Pancreas (tissue), 10 donors: Measurements from ENCODE around the gene KDM2A. TPM values are rescaled to one million over a fixed set of nuclear protein-coding genes. Genes with fewer than 3 reads are reported as not detected.
"Not testable (repeated sequence)": the region's sequence is repeated elsewhere in the genome, so short reads cannot be mapped to it uniquely, and the experiment has no call there.

Experiments
- ATAC-seq, 4 donors: fragments of 200-7000 bp; cut with Tn5 transposase; one replicate each; pipeline versions ENCODE4 v1.8.0 to v1.9.1; 2020; ENCODE audit warnings: mild to moderate bottlenecking in 4 of 4, moderate library complexity in 4 of 4
- DNase-seq, 6 donors: peaks; one replicate each; pipeline ENCODE4 v3.0.0-alpha.2; 2020
- FAIRE-seq: peaks from 2 replicates; lab custom pipeline; 2012; peaks lifted over from hg19 to GRCh38; lab: Jason Lieb, UNC
- H3K27ac ChIP-seq, 4 donors: fragments of 200-600 bp; sonication (generic); 1 replicate in 3 of 4; 2 replicates in 1 of 4; pipeline versions ENCODE4 v1.5.0 to v1.8.0; 2020
- H3K27me3 ChIP-seq, 4 donors: fragments of 200-600 bp; one replicate each; pipeline ENCODE4 v1.8.0; 2021
- H3K36me3 ChIP-seq, 3 donors: fragments of 200-600 bp; sonication (generic) in 1 of 3; one replicate each; pipeline versions ENCODE4 v1.5.0 to v1.8.0; 2020 to 2021
- H3K4me1 ChIP-seq, 3 donors: fragments of 200-600 bp; one replicate each; pipeline ENCODE4 v1.8.0; 2021
- H3K4me3 ChIP-seq, 4 donors: fragments of 200-600 bp; sonication (generic) in 2 of 4; one replicate each; pipeline versions ENCODE4 v1.5.0 to v1.8.0; 2020 to 2021
- H3K9me3 ChIP-seq, 4 donors: fragments of 200-600 bp; one replicate each; pipeline ENCODE4 v1.8.0; 2021
- WGBS, 2 donors: extraction: QIAGEN DNeasy Blood & Tissue Kit; methylation state at CpG; one replicate each; pipeline ENCODE4 v1.1.7; 2013; 5-methylcytosine and 5-hydroxymethylcytosine counted together
- intact Hi-C, 3 donors: fragments of 100-400 bp; cut with DNase I; formaldehyde crosslinking; loops; one replicate each; pipeline versions ENCODE4 v1.11.1 to v1.14.2; 2022
- polyA plus RNA-seq, 2 donors: library from polyadenylated mRNA; stranded (reverse); fragments of 200-250 nt; gene quantifications; one replicate each; pipeline ENCODE4 v1.2.3, GENCODE V29; 2013
- total RNA-seq, 6 donors: library from RNA; stranded (reverse); fragmentation: NEBNext Ultra II Directional in 4 of 6; extraction: Animal tissue kit (Norgen Biotek cat#: 25700) in 4 of 6; gene quantifications; one replicate each; pipeline versions ENCODE4 v1.2.1 to v1.2.4, GENCODE V29; 2021 to 2023
- TF ChIP-seq, protein P1 (sequence below), 4 donors: fragments of 200-600 bp; sonication (generic) in 3 of 4; IDR thresholded peaks; one replicate each; pipeline versions ENCODE4 v1.5.0 to v1.8.0; 2021; ENCODE audit warnings: antibody characterized with exemption in 4 of 4
- donor health status: healthy with polysubstance abuse.
- donor health status: DM: no; HTN: no; CAD: no; lungs with moderate emphysema.
- donor health status: DM: no; HTN: no; CAD: no.
- donor health status: control.
- donor health status: control.
- donor health status: Bipolar disorder and iron deficiency.
- donor health status: DM: yes; HTN: yes; CAD: no.
- donor health status: DM: no; HTN: no; CAD: no.
- donor health status: DM: no; HTN: no; CAD: no.
- donor health status: DM: yes; HTN: yes; CAD: no.

KDM2A gene
- total and polyA plus RNA-seq, 8 donors: 17.2 to 39.1 (median 22.5) TPM

DNA sequence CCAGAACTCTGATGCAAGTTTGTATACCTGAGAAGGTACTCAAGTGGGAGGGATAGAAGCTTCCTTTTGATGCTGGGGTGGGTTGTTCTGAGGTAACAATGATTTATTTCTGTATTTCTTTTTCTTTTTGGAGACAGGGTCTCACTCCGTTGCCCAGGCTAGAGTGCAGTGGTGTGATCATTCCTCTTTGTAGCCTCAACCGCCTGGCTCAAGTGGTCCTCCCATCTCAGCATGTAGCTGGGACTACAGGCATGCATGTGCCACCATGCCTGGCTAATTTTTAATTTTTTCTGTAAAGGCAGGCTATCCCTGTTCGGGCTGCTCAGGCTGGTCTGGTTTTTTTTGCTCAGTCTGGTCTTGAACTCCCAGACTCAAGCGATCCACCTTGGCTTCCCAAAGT lies 7.9 kb downstream of the KDM2A start:
- WGBS, 2 donors: 75 to 77% methylated on average over 4 of the region's 4 CpGs
- DNase-seq (no peak), ATAC-seq (no peak), FAIRE-seq (no peak)
- intact Hi-C loops: no loop called here
- Histone ChIP-seq H3K4me1 (peaks cover 0 to 13% (median 11%) of the 10 kb centered on the region in 3 donors), H3K9me3 (no peaks in the 10 kb centered on the region), H3K4me3 (no peak overlapping the region), H3K27me3 (no peaks in the 10 kb centered on the region), H3K36me3 (no peaks in the 10 kb centered on the region), H3K27ac (no peak overlapping the region)
- TF ChIP-seq, protein P1, sequence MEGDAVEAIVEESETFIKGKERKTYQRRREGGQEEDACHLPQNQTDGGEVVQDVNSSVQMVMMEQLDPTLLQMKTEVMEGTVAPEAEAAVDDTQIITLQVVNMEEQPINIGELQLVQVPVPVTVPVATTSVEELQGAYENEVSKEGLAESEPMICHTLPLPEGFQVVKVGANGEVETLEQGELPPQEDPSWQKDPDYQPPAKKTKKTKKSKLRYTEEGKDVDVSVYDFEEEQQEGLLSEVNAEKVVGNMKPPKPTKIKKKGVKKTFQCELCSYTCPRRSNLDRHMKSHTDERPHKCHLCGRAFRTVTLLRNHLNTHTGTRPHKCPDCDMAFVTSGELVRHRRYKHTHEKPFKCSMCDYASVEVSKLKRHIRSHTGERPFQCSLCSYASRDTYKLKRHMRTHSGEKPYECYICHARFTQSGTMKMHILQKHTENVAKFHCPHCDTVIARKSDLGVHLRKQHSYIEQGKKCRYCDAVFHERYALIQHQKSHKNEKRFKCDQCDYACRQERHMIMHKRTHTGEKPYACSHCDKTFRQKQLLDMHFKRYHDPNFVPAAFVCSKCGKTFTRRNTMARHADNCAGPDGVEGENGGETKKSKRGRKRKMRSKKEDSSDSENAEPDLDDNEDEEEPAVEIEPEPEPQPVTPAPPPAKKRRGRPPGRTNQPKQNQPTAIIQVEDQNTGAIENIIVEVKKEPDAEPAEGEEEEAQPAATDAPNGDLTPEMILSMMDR (IDR thresholded peaks at IDR 0.05): no peak

DNA sequence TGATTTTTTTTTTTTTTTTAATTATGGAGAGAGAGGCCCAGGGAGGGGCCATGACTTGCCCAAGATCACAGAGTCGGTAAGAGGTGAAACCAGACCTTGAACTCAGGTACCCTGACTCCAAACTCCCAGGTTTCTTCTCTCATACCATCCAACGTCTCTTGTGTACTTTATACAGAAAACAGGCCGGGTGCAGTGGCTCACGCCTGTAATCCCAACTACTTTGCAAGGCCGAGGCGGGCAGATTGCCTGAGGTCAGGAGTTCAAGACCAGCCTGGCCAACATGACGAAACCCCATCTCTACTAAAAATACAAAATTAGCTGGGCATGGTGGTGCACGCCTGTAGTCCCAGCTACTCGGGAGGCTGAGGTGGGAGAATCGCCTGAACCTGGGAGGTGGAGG lies 11.8 kb downstream of the KDM2A start:
- H3K27me3 ChIP-seq, H3K4me1 ChIP-seq, FAIRE-seq, DNase-seq, H3K9me3 ChIP-seq, ATAC-seq, H3K27ac ChIP-seq, H3K4me3 ChIP-seq, intact Hi-C loops: not testable (repeated sequence)
- peaks cover 0 to 15% (median 8%) of the 10 kb centered on the region in 3 donors for H3K36me3 ChIP-seq
- 92% methylated on average over 10 of the region's 10 CpGs for WGBS, 2 donors

DNA sequence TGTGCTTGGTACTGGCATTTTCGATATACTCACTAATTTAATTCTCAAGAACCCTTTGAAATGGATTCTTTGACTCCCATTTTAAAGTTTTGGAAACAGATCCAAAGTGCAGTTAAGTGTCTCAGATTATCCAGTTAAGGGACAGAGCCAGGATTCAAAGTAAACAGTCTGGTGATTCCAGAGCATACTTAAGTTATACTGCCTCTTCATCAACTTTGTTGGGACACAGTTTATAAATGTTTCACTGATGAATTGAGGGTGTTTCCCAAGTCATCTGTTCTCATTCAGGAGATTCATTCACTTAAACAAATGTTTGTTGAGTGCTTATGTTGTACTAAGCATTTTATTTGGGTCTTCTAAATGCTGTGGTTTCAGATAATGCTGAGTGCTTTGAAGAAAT lies 17.1 kb downstream of the KDM2A start:
- FAIRE-seq (no peak), DNase-seq (no peak)

DNA sequence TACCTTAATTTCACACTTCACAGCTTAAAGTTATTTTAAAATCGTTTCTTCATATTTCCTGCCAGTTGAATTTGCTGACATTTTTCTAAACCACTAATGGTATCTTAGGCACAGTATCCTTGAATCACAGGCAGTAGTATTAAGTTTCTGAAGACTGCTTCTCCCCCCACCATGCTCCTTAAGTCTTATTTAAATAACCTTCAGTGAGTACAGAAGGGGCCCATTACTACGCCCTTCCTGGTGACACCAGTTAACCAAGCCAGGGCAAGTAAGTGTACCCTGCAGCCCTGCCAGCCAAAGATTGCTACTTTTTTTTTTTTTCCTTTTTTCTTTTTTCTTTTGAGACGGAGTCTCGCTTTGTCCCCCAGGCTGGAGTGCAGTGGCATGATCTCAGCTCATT lies 19.9 kb downstream of the KDM2A start:
- intact Hi-C loops: no loop called here
- Histone ChIP-seq H3K9me3 (no peaks in the 10 kb centered on the region), H3K27me3 (no peaks in the 10 kb centered on the region), H3K4me3 (no peak overlapping the region), H3K4me1 (no peaks in the 10 kb centered on the region), H3K36me3 (peaks cover 0 to 24% (median 8%) of the 10 kb centered on the region in 3 donors), H3K27ac (no peak overlapping the region)
- TF ChIP-seq, protein P1 (IDR thresholded peaks at IDR 0.05): no peak
- FAIRE-seq (no peak), DNase-seq (no peak), ATAC-seq (no peak)
- WGBS, 2 donors: 90 to 91% methylated on average over 4 of the region's 4 CpGs

More for the DNA sequence above, 17.1 kb downstream of the KDM2A start:
- TF ChIP-seq, protein P1 (IDR thresholded peaks at IDR 0.05): no peak
- no peak overlapping the region for H3K27ac ChIP-seq
- intact Hi-C loops: no loop called here
- no peak for ATAC-seq
- peaks cover 0 to 8% (median 0%) of the 10 kb centered on the region in 3 donors for H3K4me1 ChIP-seq
- no peaks in the 10 kb centered on the region for H3K27me3 ChIP-seq
- no peaks in the 10 kb centered on the region for H3K9me3 ChIP-seq
- peaks cover 0 to 24% (median 8%) of the 10 kb centered on the region in 3 donors for H3K36me3 ChIP-seq
- no peak overlapping the region for H3K4me3 ChIP-seq
- 88 to 93% methylated on average over 1 of the region's 1 CpG for WGBS, 2 donors

DNA sequence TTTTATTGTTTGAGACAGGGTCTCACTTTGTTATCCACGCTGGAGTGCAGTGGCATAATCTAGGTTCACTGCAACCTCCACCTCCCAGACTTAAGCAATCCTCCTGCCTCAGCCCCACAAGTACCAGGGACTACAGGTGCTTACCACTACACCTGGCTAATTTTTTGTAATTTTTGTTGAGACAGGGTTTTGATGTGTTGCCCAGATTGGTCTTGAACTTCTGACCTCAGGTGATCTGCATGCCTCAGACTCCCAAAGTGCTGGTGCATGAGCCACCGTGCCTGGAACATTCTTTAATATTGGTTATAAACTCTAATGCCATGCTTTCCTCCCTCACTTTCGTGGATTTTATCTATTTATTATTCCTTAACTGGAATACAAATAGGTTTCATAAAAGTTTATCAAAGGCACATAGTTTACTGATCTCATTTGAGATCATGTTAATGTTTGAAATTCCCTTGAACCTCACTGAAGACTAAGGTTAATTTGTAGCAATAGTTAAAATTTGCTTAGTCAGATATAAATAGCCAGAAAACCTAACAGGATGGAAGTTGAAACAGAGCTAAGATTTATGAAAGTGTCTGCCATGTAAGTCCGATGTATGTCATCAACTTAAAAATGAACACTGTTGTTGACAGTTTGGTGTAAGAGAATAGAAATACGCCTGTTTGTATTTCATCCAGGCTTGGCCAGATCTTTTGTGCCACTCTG lies 27.6 kb downstream of the KDM2A start:
- Histone ChIP-seq H3K36me3 (no peaks in the 10 kb centered on the region), H3K27ac (no peak overlapping the region), H3K27me3 (no peaks in the 10 kb centered on the region), H3K4me1 (peaks cover 0 to 7% (median 4%) of the 10 kb centered on the region in 3 donors), H3K4me3 (no peak overlapping the region), H3K9me3 (no peaks in the 10 kb centered on the region)
- DNase-seq: peak in 1 of 6 donors; percentile 16
- no peak for FAIRE-seq
- ATAC-seq: peak in 1 of 4 donors; percentile 32
- intact Hi-C loops: no loop called here
- TF ChIP-seq, protein P1 (IDR thresholded peaks at IDR 0.05): no peak
- 56 to 61% methylated on average over 5 of the region's 5 CpGs for WGBS, 2 donors
